Measurements from ENCODE around the gene SAMD9. TPM values are rescaled to one million over a fixed set of nuclear protein-coding genes. Genes with fewer than 3 reads are reported as not detected.
A peak's percentile ranks its signal among the peaks of the same experiment; 100 is the strongest.

The SAMD9 gene
- total RNA-seq, 1 experiment from 2014 or later: 12.1 TPM

DNA sequence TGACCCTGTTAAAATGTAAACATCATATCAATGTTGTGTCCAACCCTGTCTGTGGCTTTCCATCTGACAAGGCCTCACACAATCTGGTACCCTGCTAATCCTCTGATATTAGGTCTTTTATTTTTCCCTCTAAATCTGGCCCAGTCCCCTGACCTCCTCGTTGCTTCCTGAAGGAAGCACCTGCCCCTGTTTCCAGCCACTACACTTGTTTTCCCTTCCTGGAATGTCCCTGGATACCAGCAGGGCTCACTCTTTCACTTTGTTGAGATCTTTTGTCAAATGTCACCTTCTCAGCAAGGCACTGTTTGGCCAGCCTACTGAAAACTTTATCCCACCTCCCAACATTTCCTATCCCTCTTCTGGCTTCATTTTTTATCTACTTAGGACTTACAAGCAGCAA is 28.3 kb upstream of the SAMD9 start:
- CTCF ChIA-PET: no interaction called here
- no peak for DNase-seq
- H3F3A ChIP-seq (ENCODE audit: insufficient read depth, low read depth): no peaks in the 10 kb centered on the region
- no peak overlapping the region for H3K4me2 ChIP-seq
- H2AFZ ChIP-seq: no peak overlapping the region
- peaks cover 23% of the 10 kb centered on the region; the same call in 1 of the 2 replicates for H3K4me1 ChIP-seq (replicated peaks; ENCODE audit: insufficient read depth)
- TF ChIP-seq EZH2 (IDR thresholded peaks at IDR 0.05; ENCODE audit: low read depth): no peak
- TF ChIP-seq, protein P1, sequence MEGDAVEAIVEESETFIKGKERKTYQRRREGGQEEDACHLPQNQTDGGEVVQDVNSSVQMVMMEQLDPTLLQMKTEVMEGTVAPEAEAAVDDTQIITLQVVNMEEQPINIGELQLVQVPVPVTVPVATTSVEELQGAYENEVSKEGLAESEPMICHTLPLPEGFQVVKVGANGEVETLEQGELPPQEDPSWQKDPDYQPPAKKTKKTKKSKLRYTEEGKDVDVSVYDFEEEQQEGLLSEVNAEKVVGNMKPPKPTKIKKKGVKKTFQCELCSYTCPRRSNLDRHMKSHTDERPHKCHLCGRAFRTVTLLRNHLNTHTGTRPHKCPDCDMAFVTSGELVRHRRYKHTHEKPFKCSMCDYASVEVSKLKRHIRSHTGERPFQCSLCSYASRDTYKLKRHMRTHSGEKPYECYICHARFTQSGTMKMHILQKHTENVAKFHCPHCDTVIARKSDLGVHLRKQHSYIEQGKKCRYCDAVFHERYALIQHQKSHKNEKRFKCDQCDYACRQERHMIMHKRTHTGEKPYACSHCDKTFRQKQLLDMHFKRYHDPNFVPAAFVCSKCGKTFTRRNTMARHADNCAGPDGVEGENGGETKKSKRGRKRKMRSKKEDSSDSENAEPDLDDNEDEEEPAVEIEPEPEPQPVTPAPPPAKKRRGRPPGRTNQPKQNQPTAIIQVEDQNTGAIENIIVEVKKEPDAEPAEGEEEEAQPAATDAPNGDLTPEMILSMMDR (conservative IDR thresholded peaks at IDR 0.05): no peak
- POLR2A ChIA-PET (ENCODE audit: unreplicated experiment): no interaction called here
- no TSS peak for BruUV-seq (replicated peaks)
- no peaks in the 10 kb centered on the region for H3K79me2 ChIP-seq (ENCODE audit: low read depth)
- no peaks in the 10 kb centered on the region for H3K9me2 ChIP-seq (ENCODE audit: insufficient read depth)
- intact Hi-C loops (cut with micrococcal nuclease; ENCODE audit: unreplicated experiment): loop anchor here (2.0 kb wide), 1 partner anchor 27 kb away; no protein-coding TSS in a partner anchor
- no peak overlapping the region for H3K27ac ChIP-seq
- no peak overlapping the region for H3K4me3 ChIP-seq
- H3K27me3 ChIP-seq (ENCODE audit: insufficient read depth, low read depth): no peaks in the 10 kb centered on the region
- no peaks in the 10 kb centered on the region for H3K9me3 ChIP-seq (ENCODE audit: insufficient read depth, low read depth)
- no peaks in the 10 kb centered on the region for H3K36me3 ChIP-seq (ENCODE audit: low read depth)
- H4K20me1 ChIP-seq (ENCODE audit: insufficient read depth): no peaks in the 10 kb centered on the region

DNA sequence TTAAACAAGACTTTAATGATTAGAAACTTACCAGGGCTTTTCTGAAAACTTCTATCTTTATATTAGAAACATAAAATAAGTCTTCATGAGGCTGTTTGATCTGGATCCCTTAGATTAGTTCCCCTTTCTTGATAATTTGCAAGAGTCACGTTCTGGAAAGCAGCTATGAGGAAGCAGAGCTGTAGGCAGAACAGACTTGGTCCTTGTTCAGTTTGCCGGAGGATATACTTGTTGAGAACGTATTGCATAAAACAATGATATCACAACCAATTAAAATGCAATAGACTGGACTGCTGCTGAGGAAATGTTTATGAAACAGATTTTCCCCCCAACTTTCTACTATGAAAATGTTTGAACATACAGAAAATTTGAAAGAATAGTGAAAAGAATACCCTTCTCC is 27.6 kb upstream of the SAMD9 start:
- BruUV-seq (replicated peaks): no TSS peak

DNA sequence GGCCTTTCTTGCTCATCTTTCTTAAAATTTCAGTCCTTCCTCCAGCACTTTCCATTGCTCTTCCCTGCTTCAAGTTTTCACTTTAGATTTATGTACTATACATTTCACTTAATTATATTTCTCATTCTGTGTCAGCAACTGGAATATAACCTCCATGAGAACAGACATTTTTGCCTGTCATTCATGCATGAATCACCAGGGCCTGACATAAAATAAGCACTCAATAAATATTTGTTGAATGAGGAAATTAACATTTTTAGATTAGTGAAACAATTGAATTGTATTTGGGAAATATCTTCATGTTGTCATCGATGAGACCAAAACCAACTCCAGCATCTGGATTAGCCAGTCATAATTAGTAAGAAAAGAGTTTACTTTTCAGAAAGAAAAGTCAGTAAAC is 24.3 kb upstream of the SAMD9 start:
- no peaks in the 10 kb centered on the region for H3K9me2 ChIP-seq (ENCODE audit: insufficient read depth)
- no peaks in the 10 kb centered on the region for H4K20me1 ChIP-seq (ENCODE audit: insufficient read depth)
- no peaks in the 10 kb centered on the region for H3K9me3 ChIP-seq (ENCODE audit: insufficient read depth, low read depth)
- peak in 1 of 2 experiments; percentile 36 for DNase-seq
- no peak overlapping the region for H2AFZ ChIP-seq
- H3K79me2 ChIP-seq (ENCODE audit: low read depth): no peaks in the 10 kb centered on the region
- H3K4me1 ChIP-seq (replicated peaks; ENCODE audit: insufficient read depth): peaks cover 8% of the 10 kb centered on the region; the same call in 1 of the 2 replicates
- H3K4me3 ChIP-seq: no peak overlapping the region
- H3K27ac ChIP-seq: no peak overlapping the region
- no peaks in the 10 kb centered on the region for H3F3A ChIP-seq (ENCODE audit: insufficient read depth, low read depth)
- H3K27me3 ChIP-seq (ENCODE audit: insufficient read depth, low read depth): no peaks in the 10 kb centered on the region
- intact Hi-C loops (cut with micrococcal nuclease; ENCODE audit: unreplicated experiment): no loop called here
- no peaks in the 10 kb centered on the region for H3K36me3 ChIP-seq (ENCODE audit: low read depth)
- ChIA-PET CTCF (no interaction called here), POLR2A (ENCODE audit: unreplicated experiment) (no interaction called here)
- TF ChIP-seq, protein P1 (conservative IDR thresholded peaks at IDR 0.05): no peak
- no peak for TF ChIP-seq EZH2 (IDR thresholded peaks at IDR 0.05; ENCODE audit: low read depth)
- no TSS peak for BruUV-seq (replicated peaks)
- no peak overlapping the region for H3K4me2 ChIP-seq

More for the DNA sequence above, 27.6 kb upstream of the SAMD9 start:
- Histone ChIP-seq H3F3A (ENCODE audit: insufficient read depth, low read depth) (no peaks in the 10 kb centered on the region), H3K79me2 (ENCODE audit: low read depth) (no peaks in the 10 kb centered on the region), H3K27me3 (ENCODE audit: insufficient read depth, low read depth) (no peaks in the 10 kb centered on the region), H3K9me3 (ENCODE audit: insufficient read depth, low read depth) (no peaks in the 10 kb centered on the region), H3K4me2 (no peak overlapping the region), H3K4me1 (replicated peaks; ENCODE audit: insufficient read depth) (peaks cover 23% of the 10 kb centered on the region; the same call in 1 of the 2 replicates), H3K36me3 (ENCODE audit: low read depth) (no peaks in the 10 kb centered on the region), H3K27ac (no peak overlapping the region), H2AFZ (no peak overlapping the region), H3K9me2 (ENCODE audit: insufficient read depth) (no peaks in the 10 kb centered on the region), H4K20me1 (ENCODE audit: insufficient read depth) (no peaks in the 10 kb centered on the region), H3K4me3 (no peak overlapping the region)
- DNase-seq: no peak
- POLR2A ChIA-PET (ENCODE audit: unreplicated experiment): no interaction called here
- no peak for TF ChIP-seq EZH2 (IDR thresholded peaks at IDR 0.05; ENCODE audit: low read depth)
- TF ChIP-seq, protein P1 (conservative IDR thresholded peaks at IDR 0.05): no peak
- CTCF ChIA-PET: no interaction called here
- intact Hi-C loops (cut with micrococcal nuclease; ENCODE audit: unreplicated experiment): no loop called here
